Measurements from ENCODE around the gene TCERG1. TPM values are rescaled to one million over a fixed set of nuclear protein-coding genes. Genes with fewer than 3 reads are reported as not detected.

TCERG1 gene
- total RNA-seq, 4 donors from 2014 or later: 28.1 to 38.6 (median 29.9) TPM

- H3K4me3 ChIP-seq: no peak overlapping the region
- H3K36me3 ChIP-seq: no peaks in the 10 kb centered on the region
- no peak overlapping the region for H3K27ac ChIP-seq (replicated peaks in 1 of 4)
- TF ChIP-seq POLR2AphosphoS5 (IDR thresholded peaks at IDR 0.05): no peak
- no peak for TF ChIP-seq CTCF (IDR thresholded peaks at IDR 0.05)
- TF ChIP-seq POLR2A (IDR thresholded peaks at IDR 0.05; ENCODE audit: low read depth): no peak
- no peak for TF ChIP-seq EP300 (IDR thresholded peaks at IDR 0.05)
- no peaks in the 10 kb centered on the region for H3K9me3 ChIP-seq
- WGBS: 67% methylated on average over 8 of the region's 8 CpGs
- H3K27me3 ChIP-seq: no peaks in the 10 kb centered on the region
- intact Hi-C loops (cut with DNase I): no loop called here
- DNase-seq (ENCODE audit: extremely low spot score): no peak
- H3K4me1 ChIP-seq: no peaks in the 10 kb centered on the region
These were observed 74.4 kb downstream of the TCERG1 start for GRCh38 chr5:146521403-146522106.

GRCh38 chr5:146523698-146524097 is 76.6 kb downstream of the TCERG1 start:
- no peaks in the 10 kb centered on the region for H3K27me3 ChIP-seq
- no peak overlapping the region for H3K4me3 ChIP-seq
- 79% methylated on average over 3 of the region's 3 CpGs for WGBS
- no peak overlapping the region for H3K27ac ChIP-seq (replicated peaks in 1 of 4)
- intact Hi-C loops (cut with DNase I): no loop called here
- H3K9me3 ChIP-seq: no peaks in the 10 kb centered on the region
- no peaks in the 10 kb centered on the region for H3K36me3 ChIP-seq
- no peak for DNase-seq (ENCODE audit: extremely low spot score)
- no peak for TF ChIP-seq POLR2A (IDR thresholded peaks at IDR 0.05; ENCODE audit: low read depth)
- TF ChIP-seq POLR2AphosphoS5 (IDR thresholded peaks at IDR 0.05): no peak
- TF ChIP-seq EP300 (IDR thresholded peaks at IDR 0.05): no peak
- no peak for TF ChIP-seq CTCF (IDR thresholded peaks at IDR 0.05)
- H3K4me1 ChIP-seq: no peaks in the 10 kb centered on the region

GRCh38 chr5:146527785-146528184 is 80.7 kb downstream of the TCERG1 start:
- TF ChIP-seq POLR2AphosphoS5 (IDR thresholded peaks at IDR 0.05): no peak
- no peak for TF ChIP-seq POLR2A (IDR thresholded peaks at IDR 0.05; ENCODE audit: low read depth)
- TF ChIP-seq CTCF (IDR thresholded peaks at IDR 0.05): no peak
- no peak for TF ChIP-seq EP300 (IDR thresholded peaks at IDR 0.05)
- no peak for DNase-seq (ENCODE audit: extremely low spot score)

GRCh38 chr5:146528236-146528635 is 81.1 kb downstream of the TCERG1 start:
- WGBS: 58% methylated on average over 4 of the region's 4 CpGs
- intact Hi-C loops (cut with DNase I): no loop called here
- TF ChIP-seq POLR2AphosphoS5 (IDR thresholded peaks at IDR 0.05) (no peak), POLR2A (IDR thresholded peaks at IDR 0.05; ENCODE audit: low read depth) (no peak), CTCF (IDR thresholded peaks at IDR 0.05) (no peak), EP300 (IDR thresholded peaks at IDR 0.05) (no peak)

More at GRCh38 chr5:146527785-146528184, 80.7 kb downstream of the TCERG1 start:
- intact Hi-C loops (cut with DNase I): no loop called here
- Histone ChIP-seq H3K27ac (replicated peaks in 1 of 4) (no peak overlapping the region), H3K9me3 (no peaks in the 10 kb centered on the region), H3K27me3 (no peaks in the 10 kb centered on the region), H3K36me3 (no peaks in the 10 kb centered on the region), H3K4me3 (no peak overlapping the region), H3K4me1 (no peaks in the 10 kb centered on the region)
- 84% methylated on average over 3 of the region's 3 CpGs for whole genome bisulfite sequencing

GRCh38 chr5:146529984-146530383 is 82.9 kb downstream of the TCERG1 start:
- Histone ChIP-seq H3K4me3 (no peak overlapping the region), H3K9me3 (no peaks in the 10 kb centered on the region), H3K27ac (replicated peaks in 1 of 4) (no peak overlapping the region), H3K4me1 (no peaks in the 10 kb centered on the region), H3K27me3 (no peaks in the 10 kb centered on the region), H3K36me3 (no peaks in the 10 kb centered on the region)
- TF ChIP-seq POLR2A (IDR thresholded peaks at IDR 0.05; ENCODE audit: low read depth): no peak
- TF ChIP-seq POLR2AphosphoS5 (IDR thresholded peaks at IDR 0.05): no peak
- no peak for TF ChIP-seq EP300 (IDR thresholded peaks at IDR 0.05)
- TF ChIP-seq CTCF (IDR thresholded peaks at IDR 0.05): no peak
- intact Hi-C loops (cut with DNase I): no loop called here
- peak; percentile 87 for DNase-seq (ENCODE audit: extremely low spot score)
- 86% methylated on average over 1 of the region's 2 CpGs for WGBS

More at GRCh38 chr5:146528236-146528635, 81.1 kb downstream of the TCERG1 start:
- H3K4me3 ChIP-seq: no peak overlapping the region
- no peaks in the 10 kb centered on the region for H3K9me3 ChIP-seq
- H3K27ac ChIP-seq (replicated peaks in 1 of 4): no peak overlapping the region
- no peaks in the 10 kb centered on the region for H3K4me1 ChIP-seq
- no peak for DNase-seq (ENCODE audit: extremely low spot score)
- no peaks in the 10 kb centered on the region for H3K36me3 ChIP-seq
- no peaks in the 10 kb centered on the region for H3K27me3 ChIP-seq

Measured in esophagus muscularis mucosa (tissue), 4 donors.